Neural cell (in vitro differentiated cells): ENCODE data around the gene CHDH. TPM values are rescaled to one million over a fixed set of nuclear protein-coding genes. Genes with fewer than 3 reads are reported as not detected.

ENCODE experiments used
- H2AFZ ChIP-seq: fragments of 200-600, 300-800 bp; sonication (generic), shearing (Covaris generic); 2 replicates; pipeline ENCODE4 v1.6.0; 2014; ENCODE audit warnings: low read depth, mild to moderate bottlenecking, antibody characterized with exemption, low read length, moderate library complexity
- H3F3A ChIP-seq: fragments of 200-600 bp; shearing (Covaris generic); 2 replicates; pipeline ENCODE4 v1.6.1; 2016; ENCODE audit warnings: mild to moderate bottlenecking, moderate library complexity, mixed read lengths, antibody characterized with exemption, low read length; ENCODE audit not compliant: insufficient read depth, poor library complexity, severe bottlenecking
- H3K27ac ChIP-seq: fragments of 200-600, 300-800 bp; sonication (generic), shearing (Covaris generic); 2 replicates; pipeline ENCODE4 v1.5.1; 2014; ENCODE audit warnings: mild to moderate bottlenecking, low read length, moderate library complexity
- H3K27me3 ChIP-seq: fragments of 300-800, 200-600 bp; sonication (generic), shearing (Covaris generic); 2 replicates; pipeline ENCODE4 v1.6.0; 2014; ENCODE audit warnings: mild to moderate bottlenecking, low read depth, low read length, moderate library complexity; ENCODE audit not compliant: insufficient read depth
- H3K36me3 ChIP-seq: fragments of 300-800, 200-600 bp; sonication (generic), shearing (Covaris generic); 2 replicates; pipeline ENCODE4 v1.5.1; 2014; ENCODE audit warnings: mild to moderate bottlenecking, antibody characterized with exemption, low read length, moderate library complexity; ENCODE audit not compliant: insufficient read depth
- H3K4me2 ChIP-seq: fragments of 300-800, 200-600 bp; sonication (generic), shearing (Covaris generic); 2 replicates; pipeline ENCODE4 v1.6.0; 2014; ENCODE audit warnings: mild to moderate bottlenecking, low read length
- H3K4me3 ChIP-seq: fragments of 300-800, 200-600 bp; sonication (generic), shearing (Covaris generic); 2 replicates; pipeline ENCODE4 v1.5.1; 2014; ENCODE audit warnings: mild to moderate bottlenecking, low read length, moderate library complexity
- H3K79me2 ChIP-seq: fragments of 200-600 bp; shearing (Covaris generic); replicated peaks from 2 replicates; pipeline ENCODE4 v1.6.0; 2014; ENCODE audit warnings: mild to moderate bottlenecking, low read length, moderate library complexity; ENCODE audit not compliant: insufficient read depth
- H3K9ac ChIP-seq: fragments of 300-800, 200-600 bp; sonication (generic), shearing (Covaris generic); 2 replicates; pipeline ENCODE4 v1.6.1; 2016; ENCODE audit warnings: mild to moderate bottlenecking, low read length, mixed read lengths
- H3K9me2 ChIP-seq: fragments of 200-600 bp; shearing (Covaris generic); 2 replicates; pipeline ENCODE4 v1.6.1; 2016; ENCODE audit warnings: mild to moderate bottlenecking, low read length, mixed read lengths; ENCODE audit not compliant: insufficient read depth
- H3K9me3 ChIP-seq: fragments of 200-600, 300-800 bp; sonication (generic), shearing (Covaris generic); 2 replicates; pipeline ENCODE4 v1.6.1; 2016; ENCODE audit warnings: mild to moderate bottlenecking, mixed run types, low read length, moderate library complexity, mixed read lengths
- H4K20me1 ChIP-seq: fragments of 200-600 bp; shearing (Covaris generic); 2 replicates; pipeline ENCODE4 v1.6.1; 2016; ENCODE audit warnings: mild to moderate bottlenecking, mixed run types; ENCODE audit not compliant: insufficient read depth
- EP300 ChIP-seq: fragments of 450-650 bp; conservative IDR thresholded peaks from 2 replicates; pipeline ENCODE4 v1.6.1; 2014; ENCODE audit warnings: antibody characterized with exemption, mild to moderate bottlenecking, moderate library complexity; ENCODE audit not compliant: poor library complexity, severe bottlenecking
- MXI1 ChIP-seq: fragments of 450-650 bp; conservative IDR thresholded peaks from 2 replicates; pipeline ENCODE4 v1.6.1; 2014; ENCODE audit warnings: antibody characterized with exemption, mild to moderate bottlenecking; ENCODE audit not compliant: poor library complexity, severe bottlenecking
- POLR2AphosphoS5 ChIP-seq: IDR thresholded peaks from 2 replicates; pipeline ENCODE4 v1.6.1; 2012
- SMC3 ChIP-seq: fragments of 450-650 bp; conservative IDR thresholded peaks from 2 replicates; pipeline ENCODE4 v1.6.1; 2014; ENCODE audit warnings: antibody characterized with exemption, mild to moderate bottlenecking, moderate library complexity; ENCODE audit not compliant: poor library complexity
- TAF1 ChIP-seq: IDR thresholded peaks from 2 replicates; pipeline ENCODE4 v1.6.1; 2012; ENCODE audit warnings: low read depth
- polyA plus RNA-seq: library from polyadenylated mRNA; depleted of rRNA; stranded (reverse); fragments of >200 nt; gene quantifications from 2 replicates; pipeline ENCODE4 v1.2.3, GENCODE V29; 2014
- TF ChIP-seq, protein P1 (sequence below): fragments of 450-650 bp; IDR thresholded peaks from 2 replicates; pipeline ENCODE4 v1.5.1; 2014; ENCODE audit warnings: antibody characterized with exemption, mild to moderate bottlenecking, moderate library complexity; ENCODE audit not compliant: poor library complexity, severe bottlenecking

Gene CHDH
- polyA plus RNA-seq, 1 donor from 2014 or later: 0.17 TPM

DNA sequence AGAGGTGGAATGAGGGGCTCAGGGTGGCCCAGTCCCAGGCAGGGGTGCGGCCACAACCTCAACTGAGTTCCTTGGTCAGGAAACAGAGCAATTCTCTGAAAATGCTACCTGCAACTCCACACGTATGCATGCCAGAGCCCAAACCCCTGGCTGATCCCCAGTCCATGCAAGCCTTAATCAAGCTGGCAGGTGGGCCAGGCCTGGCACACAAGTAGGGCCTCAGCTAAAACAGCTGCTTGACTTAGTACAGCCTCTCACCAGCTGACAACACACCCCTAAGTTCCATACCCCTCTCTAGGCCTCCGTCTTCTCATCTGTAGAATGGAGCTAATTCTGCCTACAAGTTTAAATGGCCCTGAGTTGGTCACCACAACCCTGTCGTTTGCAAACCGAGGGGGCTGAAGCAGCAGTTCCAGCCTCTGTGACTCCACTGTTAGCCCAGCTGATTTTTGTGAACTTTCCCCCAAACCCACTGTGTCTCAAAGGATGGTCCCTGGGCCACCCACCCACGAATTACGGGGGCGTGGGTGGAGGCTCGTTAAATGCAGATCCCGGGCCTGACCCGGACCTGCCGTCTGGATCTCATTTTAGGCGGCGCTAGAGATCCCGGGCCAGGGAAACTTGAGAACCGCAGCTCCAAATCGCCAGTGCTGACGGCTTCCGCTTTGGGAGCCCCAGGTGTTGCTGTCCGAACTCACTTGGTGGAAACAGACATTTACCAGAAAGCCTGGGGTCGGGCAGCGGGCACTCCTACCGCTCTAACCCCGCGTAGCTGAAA lies 927 bp downstream of the CHDH start:
- no peaks in the 10 kb centered on the region for H3F3A ChIP-seq
- no peaks in the 10 kb centered on the region for H3K9me2 ChIP-seq
- no peak overlapping the region for H3K27ac ChIP-seq
- H3K79me2 ChIP-seq: no peaks in the 10 kb centered on the region
- no peaks in the 10 kb centered on the region for H3K36me3 ChIP-seq
- peak overlapping the region; percentile 70 for H3K4me3 ChIP-seq
- TF ChIP-seq, protein P1, sequence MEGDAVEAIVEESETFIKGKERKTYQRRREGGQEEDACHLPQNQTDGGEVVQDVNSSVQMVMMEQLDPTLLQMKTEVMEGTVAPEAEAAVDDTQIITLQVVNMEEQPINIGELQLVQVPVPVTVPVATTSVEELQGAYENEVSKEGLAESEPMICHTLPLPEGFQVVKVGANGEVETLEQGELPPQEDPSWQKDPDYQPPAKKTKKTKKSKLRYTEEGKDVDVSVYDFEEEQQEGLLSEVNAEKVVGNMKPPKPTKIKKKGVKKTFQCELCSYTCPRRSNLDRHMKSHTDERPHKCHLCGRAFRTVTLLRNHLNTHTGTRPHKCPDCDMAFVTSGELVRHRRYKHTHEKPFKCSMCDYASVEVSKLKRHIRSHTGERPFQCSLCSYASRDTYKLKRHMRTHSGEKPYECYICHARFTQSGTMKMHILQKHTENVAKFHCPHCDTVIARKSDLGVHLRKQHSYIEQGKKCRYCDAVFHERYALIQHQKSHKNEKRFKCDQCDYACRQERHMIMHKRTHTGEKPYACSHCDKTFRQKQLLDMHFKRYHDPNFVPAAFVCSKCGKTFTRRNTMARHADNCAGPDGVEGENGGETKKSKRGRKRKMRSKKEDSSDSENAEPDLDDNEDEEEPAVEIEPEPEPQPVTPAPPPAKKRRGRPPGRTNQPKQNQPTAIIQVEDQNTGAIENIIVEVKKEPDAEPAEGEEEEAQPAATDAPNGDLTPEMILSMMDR: peak; percentile 31
- no peak for TF ChIP-seq POLR2AphosphoS5
- H3K9me3 ChIP-seq: no peaks in the 10 kb centered on the region
- H2AFZ ChIP-seq: no peak overlapping the region
- H3K27me3 ChIP-seq: peaks cover 34% of the 10 kb centered on the region
- peak overlapping the region; percentile 51 for H3K4me2 ChIP-seq
- H3K9ac ChIP-seq: peak overlapping the region; percentile 50
- H4K20me1 ChIP-seq: no peaks in the 10 kb centered on the region

DNA sequence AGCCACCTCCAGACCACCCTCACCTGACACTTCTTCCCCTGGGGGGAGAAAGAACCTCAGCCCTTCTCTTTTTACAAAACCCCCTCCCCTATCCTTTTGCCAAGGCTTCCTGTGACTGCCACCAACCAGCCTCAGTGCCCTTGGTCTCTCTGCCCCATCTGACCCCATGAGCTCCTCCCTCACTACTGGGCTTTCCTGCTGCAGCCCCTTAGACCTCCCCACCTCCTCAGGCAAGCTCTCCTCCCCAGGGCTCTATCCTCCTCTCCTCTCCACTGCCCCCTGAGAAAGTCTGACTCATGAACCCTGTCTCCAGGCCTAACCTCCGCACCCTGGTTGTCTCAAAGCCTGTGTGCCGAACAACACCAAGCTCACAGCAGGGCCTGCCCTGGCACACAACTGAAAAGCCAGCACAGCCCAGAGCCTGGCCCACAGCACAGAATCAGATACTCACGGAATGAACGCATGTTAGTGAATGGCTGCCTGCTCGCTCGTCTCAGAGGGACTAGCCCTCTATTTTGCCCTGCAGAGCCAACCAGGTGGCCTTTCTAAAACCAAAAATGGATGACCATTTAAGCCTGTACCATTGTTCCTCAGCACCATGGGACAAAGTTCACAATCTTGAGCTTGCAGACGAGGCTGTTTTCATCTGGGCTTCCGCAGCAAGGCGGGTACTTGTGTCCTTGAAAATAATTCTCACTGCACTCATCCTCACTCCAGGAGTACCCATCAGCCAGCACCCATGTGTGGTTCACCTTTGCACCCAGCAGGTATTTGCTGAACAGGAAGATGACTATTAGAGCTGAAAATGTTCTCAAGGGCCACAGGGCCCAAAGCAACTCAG lies 1.7 kb downstream of the CHDH start:
- H3K4me3 ChIP-seq: no peak overlapping the region

DNA sequence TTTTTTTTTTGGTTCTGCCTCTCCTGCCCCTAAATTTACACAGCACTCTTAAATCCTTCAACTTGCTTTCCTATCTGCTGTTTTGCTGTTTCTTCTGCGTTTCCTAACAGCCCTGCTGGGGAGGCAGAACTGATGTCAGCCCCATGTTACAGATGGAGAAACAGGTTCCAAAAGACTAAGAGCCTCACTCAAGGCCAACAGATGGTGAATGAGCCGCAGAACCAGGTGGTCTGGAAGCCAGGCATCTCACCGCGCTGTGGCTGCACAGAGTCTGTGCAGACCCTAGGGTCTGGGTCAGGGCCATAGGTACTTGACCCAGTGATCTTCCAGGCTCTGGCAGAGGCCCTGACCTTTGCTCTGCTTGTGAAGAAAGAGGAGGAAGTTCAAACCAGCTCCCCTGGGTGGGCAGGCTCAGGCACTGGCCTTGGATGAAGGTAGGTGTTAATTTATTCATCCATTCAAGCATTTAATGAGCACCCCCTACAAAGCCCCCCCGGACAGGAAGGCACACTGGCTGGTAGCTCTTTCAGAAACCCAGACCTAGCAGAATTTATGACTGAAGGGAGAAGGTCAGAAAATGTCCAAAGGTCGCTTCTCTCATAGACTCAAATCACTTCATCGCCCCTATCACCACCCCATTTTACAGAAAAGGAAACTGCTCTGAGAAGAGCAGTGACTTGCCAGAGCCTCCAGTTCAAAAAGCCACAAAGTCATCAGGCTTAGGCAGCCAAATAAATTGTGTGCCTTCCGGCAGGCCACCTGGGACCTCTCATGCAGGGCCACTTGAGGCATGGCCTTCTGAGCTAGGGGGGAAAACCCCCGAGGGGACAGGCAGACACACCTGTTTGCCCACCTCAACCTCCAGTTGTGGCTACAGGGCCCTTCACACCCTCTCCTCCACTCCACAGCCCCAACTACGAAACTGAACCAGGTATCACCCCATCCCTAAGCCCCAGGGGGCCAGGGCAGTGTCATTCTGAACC lies 2.7 kb downstream of the CHDH start:
- no peak overlapping the region for H3K4me2 ChIP-seq
- TF ChIP-seq POLR2AphosphoS5 (no peak), TAF1 (no peak), EP300 (no peak)
- no peaks in the 10 kb centered on the region for H3K9me3 ChIP-seq
- H3K36me3 ChIP-seq: no peaks in the 10 kb centered on the region
- peaks cover 34% of the 10 kb centered on the region for H3K27me3 ChIP-seq
- no peaks in the 10 kb centered on the region for H3K79me2 ChIP-seq
- no peak overlapping the region for H3K27ac ChIP-seq
- no peak overlapping the region for H3K4me3 ChIP-seq
- H3K9ac ChIP-seq: no peak overlapping the region
- H3F3A ChIP-seq: no peaks in the 10 kb centered on the region
- H4K20me1 ChIP-seq: no peaks in the 10 kb centered on the region
- H2AFZ ChIP-seq: no peak overlapping the region
- no peaks in the 10 kb centered on the region for H3K9me2 ChIP-seq

More for the DNA sequence above, 1.7 kb downstream of the CHDH start:
- no peak overlapping the region for H3K4me2 ChIP-seq
- H4K20me1 ChIP-seq: no peaks in the 10 kb centered on the region
- H3K9me2 ChIP-seq: no peaks in the 10 kb centered on the region
- H2AFZ ChIP-seq: no peak overlapping the region
- H3K27me3 ChIP-seq: peaks cover 34% of the 10 kb centered on the region
- H3K27ac ChIP-seq: no peak overlapping the region
- no peak for TF ChIP-seq SMC3
- no peak for TF ChIP-seq MXI1
- H3K9ac ChIP-seq: no peak overlapping the region
- H3K9me3 ChIP-seq: no peaks in the 10 kb centered on the region
- H3K36me3 ChIP-seq: no peaks in the 10 kb centered on the region
- H3F3A ChIP-seq: no peaks in the 10 kb centered on the region
- H3K79me2 ChIP-seq: no peaks in the 10 kb centered on the region
